ENCODE measurements around the gene MGAT4C.

The MGAT4C gene

DNA sequence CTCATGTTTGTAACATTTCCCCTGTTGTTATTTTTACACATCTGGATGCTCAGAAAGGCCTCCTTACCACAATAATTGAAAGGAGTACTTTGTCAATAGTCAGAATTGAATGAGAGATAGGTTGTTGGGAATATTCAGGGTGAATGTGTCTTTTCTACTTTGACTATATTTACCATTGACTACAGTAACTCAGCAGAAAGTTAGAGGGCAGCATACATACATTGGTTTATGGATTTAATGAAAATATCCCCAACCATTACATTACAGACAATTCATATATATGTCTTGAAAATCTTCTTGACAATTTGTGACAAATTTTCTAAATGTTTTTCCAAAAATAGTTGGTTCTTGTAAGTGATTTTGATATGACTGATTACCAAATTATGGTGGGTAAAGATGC is 284.4 kb downstream of the MGAT4C start:
- DNase-seq (ENCODE audit: low read depth), result no peak

DNA sequence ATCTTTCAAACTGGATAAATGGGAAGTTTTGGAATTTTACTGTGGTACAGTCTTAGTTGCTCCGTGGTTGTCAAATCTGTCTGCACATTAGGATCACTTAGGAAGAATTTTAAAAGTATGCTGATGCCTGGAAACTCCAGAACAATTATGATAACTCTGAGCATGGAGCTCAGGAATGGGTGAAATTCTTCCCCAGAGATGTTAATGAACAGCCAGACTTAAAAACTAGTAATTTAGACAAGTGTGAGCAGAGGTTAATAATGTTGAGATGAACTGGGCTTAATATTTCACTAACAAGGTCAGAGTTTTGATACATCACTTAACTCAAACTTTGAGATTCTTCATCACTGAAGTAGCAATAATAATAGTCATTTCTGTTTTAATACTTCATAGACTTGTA is 287.6 kb downstream of the MGAT4C start:
- no peak for DNase-seq (ENCODE audit: low read depth)

GRCh38 chr12:85963326-85963725 is 292.9 kb downstream of the MGAT4C start:
- no peak for DNase-seq (ENCODE audit: low read depth)

DNA sequence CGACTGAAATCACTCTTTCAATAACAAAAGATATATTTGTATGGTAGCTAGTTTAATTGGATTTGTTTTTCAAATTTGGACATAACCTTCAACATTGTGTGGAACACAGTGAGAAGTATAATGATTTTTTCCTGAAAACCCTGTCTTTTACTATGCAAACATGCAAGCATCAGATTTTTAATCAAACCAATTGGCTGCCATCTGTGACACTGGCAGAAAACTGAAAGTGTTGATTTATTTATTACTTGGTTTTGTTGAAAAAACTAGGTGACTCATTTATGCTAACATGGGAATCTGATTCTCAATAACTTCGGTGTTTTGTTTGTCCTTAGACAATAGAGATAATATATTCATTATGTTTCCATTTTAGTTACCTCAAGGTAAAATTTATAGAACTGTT is 300.1 kb downstream of the MGAT4C start:
- no peak for DNase-seq (ENCODE audit: low read depth)

DNA sequence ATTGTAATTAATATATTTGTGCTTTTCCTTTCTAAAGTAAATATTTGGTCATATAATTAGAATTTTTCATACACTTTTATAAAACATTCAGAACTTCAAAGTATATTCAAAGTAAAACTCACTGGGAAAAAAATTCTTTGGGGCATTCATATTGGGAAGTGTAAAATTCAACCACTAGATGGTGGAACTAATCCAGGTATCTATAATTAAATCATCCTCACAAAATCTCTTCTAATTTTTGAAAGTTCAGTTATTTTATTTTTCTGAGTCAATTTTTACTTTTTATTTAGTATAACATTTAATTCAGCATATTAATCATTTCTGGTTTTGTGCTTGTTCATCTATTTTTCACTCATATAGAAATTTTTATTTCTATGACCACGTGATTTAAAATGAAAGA is 301.1 kb downstream of the MGAT4C start:
- DNase-seq (ENCODE audit: low read depth), result no peak

DNA sequence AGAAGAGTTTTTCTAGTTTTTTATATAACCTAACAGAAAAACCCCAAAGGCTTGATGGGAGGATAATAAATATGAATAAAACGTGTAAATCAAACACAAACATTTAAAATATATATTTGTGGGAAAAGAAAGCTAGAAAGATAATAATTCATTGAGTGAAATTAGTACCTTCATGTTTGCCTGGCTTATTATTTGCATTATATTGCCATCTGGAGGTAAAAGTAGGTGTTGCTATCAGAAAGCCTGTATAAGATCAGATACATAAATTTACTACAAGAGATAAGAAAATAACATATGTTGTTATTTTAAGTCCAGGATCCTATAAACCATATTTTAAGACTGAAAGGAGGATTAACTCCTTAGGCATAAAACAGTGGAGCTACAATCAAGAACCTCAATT is 304.4 kb downstream of the MGAT4C start:
- DNase-seq (ENCODE audit: low read depth), result no peak

DNA sequence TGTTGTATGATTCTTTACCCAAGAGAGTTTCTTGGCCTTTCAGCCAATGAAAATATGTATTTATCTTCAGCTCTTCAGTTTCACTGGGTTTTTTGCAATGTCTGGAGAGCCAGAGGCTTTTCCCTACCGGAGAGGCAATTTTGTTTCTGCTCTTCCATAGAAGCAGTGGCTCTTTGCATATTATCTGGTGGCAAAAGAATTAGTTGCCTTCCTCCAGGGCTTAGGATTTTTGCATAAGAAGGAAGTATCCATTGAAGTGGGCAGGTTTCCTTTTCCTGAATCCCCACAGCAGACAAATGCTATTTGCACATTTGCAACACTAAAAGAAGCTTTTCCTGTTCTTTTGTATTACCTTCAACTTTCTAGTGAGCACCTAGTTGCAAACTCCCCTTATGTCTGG is 306.9 kb downstream of the MGAT4C start:
- no peak for DNase-seq (ENCODE audit: low read depth)

GRCh38 chr12:85948340-85948739 is 307.9 kb downstream of the MGAT4C start:
- no peak for DNase-seq (ENCODE audit: low read depth)

GRCh38 chr12:85947286-85947685 is 308.9 kb downstream of the MGAT4C start:
- DNase-seq (ENCODE audit: low read depth), result no peak

- no peak for DNase-seq (ENCODE audit: low read depth)
Measured at GRCh38 chr12:85946375-85946774, 309.8 kb downstream of the MGAT4C start.

- no peak for DNase-seq (ENCODE audit: low read depth)
Measured at GRCh38 chr12:85927166-85927565, 329.0 kb downstream of the MGAT4C start.

- no peak for DNase-seq (ENCODE audit: low read depth)
Measured at GRCh38 chr12:85923767-85924331, 332.3 kb downstream of the MGAT4C start.

DNA sequence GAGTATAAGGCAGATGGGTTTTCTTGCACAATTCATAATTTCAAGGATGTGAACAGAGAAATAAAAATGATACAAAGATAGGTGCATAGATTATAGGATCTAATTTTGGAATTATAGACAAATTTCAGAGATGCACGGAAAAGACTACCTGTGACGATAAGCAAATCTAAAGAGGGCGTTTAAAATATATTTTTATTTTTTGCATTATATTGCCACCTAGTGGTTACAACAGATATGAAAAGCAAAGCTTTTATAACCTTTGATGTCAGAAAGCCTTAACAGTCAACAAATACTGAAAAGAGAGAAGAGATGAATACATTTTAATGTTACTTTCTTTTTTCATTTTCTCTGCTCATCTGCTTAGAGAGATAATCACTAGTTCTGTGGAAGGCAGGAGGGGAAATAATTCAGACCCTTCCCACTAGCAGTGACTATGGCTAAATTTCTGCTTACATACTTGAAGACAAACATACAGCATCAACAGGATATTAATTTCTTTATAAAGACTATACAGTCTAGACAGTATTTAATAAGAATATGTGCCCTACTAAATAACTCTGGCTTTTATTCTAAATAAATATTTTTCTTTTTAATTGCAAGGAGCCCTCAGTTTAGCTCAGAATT is 335.8 kb downstream of the MGAT4C start:
- no peak for DNase-seq (ENCODE audit: low read depth)

Data from activated T-helper 9 cell treated with anti-CD3 and anti-CD28 coated beads, Interleukin-2, amount 50 U/mL, for 16 hours (primary cell).